Measurements from ENCODE around the gene QPCT.

The QPCT gene

GRCh38 chr2:37364351-37364750 is 19.9 kb downstream of the QPCT start:
- H3F3A ChIP-seq (ENCODE audit: control insufficient read depth, insufficient read depth) = no peaks in the 10 kb centered on the region
- H3K27me3 ChIP-seq (ENCODE audit: control insufficient read depth, low read length) = no peaks in the 10 kb centered on the region
- H3K4me2 ChIP-seq (ENCODE audit: low read length) = no peak overlapping the region
- TF ChIP-seq EZH2phosphoT487 (IDR thresholded peaks at IDR 0.05; ENCODE audit: borderline replicate concordance, low read length) (no peak), CTCF (IDR thresholded peaks at IDR 0.05; ENCODE audit: low read depth, low read length, poor library complexity, severe bottlenecking) (no peak)
- H3K4me3 ChIP-seq (ENCODE audit: low read length) = no peak overlapping the region
- no peaks in the 10 kb centered on the region for H3K9me3 ChIP-seq (ENCODE audit: control insufficient read depth, insufficient read depth, low read length)
- no peaks in the 10 kb centered on the region for H3K36me3 ChIP-seq (ENCODE audit: control insufficient read depth, low read length)
- no peaks in the 10 kb centered on the region for H4K20me1 ChIP-seq (ENCODE audit: control insufficient read depth, insufficient read depth, low read depth, low read length)
- H3K79me2 ChIP-seq (ENCODE audit: control insufficient read depth, low read length) = no peaks in the 10 kb centered on the region
- no peak overlapping the region for H3K27ac ChIP-seq (ENCODE audit: low read depth, low read length)
- H3K4me1 ChIP-seq (ENCODE audit: control insufficient read depth, low read length) = no peaks in the 10 kb centered on the region
- H3K9me2 ChIP-seq (replicated peaks; ENCODE audit: control insufficient read depth, low read length) = no peaks in the 10 kb centered on the region

- Histone ChIP-seq H3K4me1 (ENCODE audit: control insufficient read depth, low read length) (no peaks in the 10 kb centered on the region), H3K36me3 (ENCODE audit: control insufficient read depth, low read length) (no peaks in the 10 kb centered on the region), H4K20me1 (ENCODE audit: control insufficient read depth, insufficient read depth, low read depth, low read length) (no peaks in the 10 kb centered on the region), H3K79me2 (ENCODE audit: control insufficient read depth, low read length) (no peaks in the 10 kb centered on the region), H3F3A (ENCODE audit: control insufficient read depth, insufficient read depth) (no peaks in the 10 kb centered on the region), H3K27me3 (ENCODE audit: control insufficient read depth, low read length) (no peaks in the 10 kb centered on the region), H3K4me2 (ENCODE audit: low read length) (no peak overlapping the region), H3K4me3 (ENCODE audit: low read length) (no peak overlapping the region), H3K9me2 (replicated peaks; ENCODE audit: control insufficient read depth, low read length) (no peaks in the 10 kb centered on the region), H3K9me3 (ENCODE audit: control insufficient read depth, insufficient read depth, low read length) (no peaks in the 10 kb centered on the region), H3K27ac (ENCODE audit: low read depth, low read length) (no peak overlapping the region)
- no peak for TF ChIP-seq CTCF (IDR thresholded peaks at IDR 0.05; ENCODE audit: low read depth, low read length, poor library complexity, severe bottlenecking)
- TF ChIP-seq EZH2phosphoT487 (IDR thresholded peaks at IDR 0.05; ENCODE audit: borderline replicate concordance, low read length) = no peak
Measured at GRCh38 chr2:37365669-37366068, 21.2 kb downstream of the QPCT start.

- H3K4me3 ChIP-seq (ENCODE audit: low read length) = no peak overlapping the region
- no peak overlapping the region for H3K4me2 ChIP-seq (ENCODE audit: low read length)
- TF ChIP-seq CTCF (IDR thresholded peaks at IDR 0.05; ENCODE audit: low read depth, low read length, poor library complexity, severe bottlenecking) (no peak), EZH2phosphoT487 (IDR thresholded peaks at IDR 0.05; ENCODE audit: borderline replicate concordance, low read length) (no peak)
Measured at GRCh38 chr2:37366773-37367172, 22.3 kb downstream of the QPCT start.

GRCh38 chr2:37367310-37367709 is 22.9 kb downstream of the QPCT start:
- no peaks in the 10 kb centered on the region for H3K9me2 ChIP-seq (replicated peaks; ENCODE audit: control insufficient read depth, low read length)
- no peaks in the 10 kb centered on the region for H3F3A ChIP-seq (ENCODE audit: control insufficient read depth, insufficient read depth)
- no peaks in the 10 kb centered on the region for H3K9me3 ChIP-seq (ENCODE audit: control insufficient read depth, insufficient read depth, low read length)
- TF ChIP-seq CTCF (IDR thresholded peaks at IDR 0.05; ENCODE audit: low read depth, low read length, poor library complexity, severe bottlenecking) (no peak), EZH2phosphoT487 (IDR thresholded peaks at IDR 0.05; ENCODE audit: borderline replicate concordance, low read length) (no peak)
- H3K27me3 ChIP-seq (ENCODE audit: control insufficient read depth, low read length) = no peaks in the 10 kb centered on the region
- no peaks in the 10 kb centered on the region for H4K20me1 ChIP-seq (ENCODE audit: control insufficient read depth, insufficient read depth, low read depth, low read length)
- no peaks in the 10 kb centered on the region for H3K79me2 ChIP-seq (ENCODE audit: control insufficient read depth, low read length)
- no peaks in the 10 kb centered on the region for H3K36me3 ChIP-seq (ENCODE audit: control insufficient read depth, low read length)
- no peak overlapping the region for H3K4me2 ChIP-seq (ENCODE audit: low read length)
- H3K4me3 ChIP-seq (ENCODE audit: low read length) = no peak overlapping the region
- no peak overlapping the region for H3K27ac ChIP-seq (ENCODE audit: low read depth, low read length)
- no peaks in the 10 kb centered on the region for H3K4me1 ChIP-seq (ENCODE audit: control insufficient read depth, low read length)

More at GRCh38 chr2:37366773-37367172, 22.3 kb downstream of the QPCT start:
- H3K36me3 ChIP-seq (ENCODE audit: control insufficient read depth, low read length) = no peaks in the 10 kb centered on the region
- H4K20me1 ChIP-seq (ENCODE audit: control insufficient read depth, insufficient read depth, low read depth, low read length) = no peaks in the 10 kb centered on the region
- no peaks in the 10 kb centered on the region for H3F3A ChIP-seq (ENCODE audit: control insufficient read depth, insufficient read depth)
- H3K79me2 ChIP-seq (ENCODE audit: control insufficient read depth, low read length) = no peaks in the 10 kb centered on the region
- no peaks in the 10 kb centered on the region for H3K27me3 ChIP-seq (ENCODE audit: control insufficient read depth, low read length)
- H3K9me2 ChIP-seq (replicated peaks; ENCODE audit: control insufficient read depth, low read length) = no peaks in the 10 kb centered on the region
- no peaks in the 10 kb centered on the region for H3K9me3 ChIP-seq (ENCODE audit: control insufficient read depth, insufficient read depth, low read length)
- no peak overlapping the region for H3K27ac ChIP-seq (ENCODE audit: low read depth, low read length)
- no peaks in the 10 kb centered on the region for H3K4me1 ChIP-seq (ENCODE audit: control insufficient read depth, low read length)
